Vagina (tissue), 2 donors: ENCODE results near the gene EXOSC6.

Experiments
- CTCF ChIP-seq, 3 experiments: fragments of 450-650 bp in 2 of 3; fragments of 200-600 bp in 1 of 3; sonication (generic) in 1 of 3; IDR thresholded peaks; one replicate each; pipeline ENCODE4 v1.5.1; 2017 to 2019; ENCODE audit warnings: antibody characterized with exemption in 3 of 3, mild to moderate bottlenecking in 2 of 3, moderate library complexity in 2 of 3
- POLR2A ChIP-seq, 2 donors: fragments of 450-650 bp; IDR thresholded peaks; one replicate each; pipeline ENCODE4 v1.6.1; 2017; ENCODE audit warnings: antibody characterized with exemption in 2 of 2, mild to moderate bottlenecking in 2 of 2, moderate library complexity in 2 of 2

- TF ChIP-seq POLR2A (IDR thresholded peaks at IDR 0.05) (no peak), CTCF (IDR thresholded peaks at IDR 0.05) (no peak)
Measured at GRCh38 chr16:70269471-70269870, 17.7 kb upstream of the EXOSC6 start.
